Measurements from ENCODE around the gene PLXNC1.
A peak's percentile ranks its signal among the peaks of the same experiment; 100 is the strongest.

The PLXNC1 gene

DNA sequence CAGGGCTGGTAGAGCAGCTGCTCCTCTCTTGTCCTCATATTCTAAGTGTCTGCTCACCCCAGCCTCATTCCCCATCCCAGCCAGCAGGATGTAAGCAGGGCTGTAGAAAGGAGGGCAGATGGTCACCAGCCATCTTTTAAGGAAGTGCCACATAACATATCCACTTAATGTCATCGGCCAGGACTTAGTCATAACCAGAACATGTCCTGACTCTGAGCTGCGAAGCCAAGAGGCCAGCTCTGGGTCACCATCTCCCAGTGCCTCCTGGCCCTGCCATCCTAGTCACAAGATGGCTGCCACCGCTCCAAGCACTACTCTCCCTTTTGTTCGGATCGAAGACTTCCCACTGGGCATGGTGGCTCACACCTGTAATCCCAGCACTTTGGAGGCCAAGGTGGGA is 123.9 kb downstream of the PLXNC1 start:
- no peak overlapping the region for H3K27ac ChIP-seq (replicated peaks)
- no peaks in the 10 kb centered on the region for H3K27me3 ChIP-seq (ENCODE audit: insufficient read depth, poor library complexity, severe bottlenecking)
- no peak overlapping the region for H3K4me3 ChIP-seq (replicated peaks; ENCODE audit: insufficient read depth, low read length)
- no peak for DNase-seq (ENCODE audit: low read depth in 1 of 2, low spot score in 1 of 2)
- TF ChIP-seq GABPA (IDR thresholded peaks at IDR 0.05; ENCODE audit: low read depth), result no peak
- TF ChIP-seq CTCF (IDR thresholded peaks at IDR 0.05; ENCODE audit: insufficient read depth, low read length), result no peak
- TF ChIP-seq SPI1 (IDR thresholded peaks at IDR 0.05; ENCODE audit: borderline replicate concordance, low read depth), result peak; percentile 49; the same call in 1 of the 2 replicates
- no peak for TF ChIP-seq REST (IDR thresholded peaks at IDR 0.05; ENCODE audit: insufficient replicate concordance, low read depth)

DNA sequence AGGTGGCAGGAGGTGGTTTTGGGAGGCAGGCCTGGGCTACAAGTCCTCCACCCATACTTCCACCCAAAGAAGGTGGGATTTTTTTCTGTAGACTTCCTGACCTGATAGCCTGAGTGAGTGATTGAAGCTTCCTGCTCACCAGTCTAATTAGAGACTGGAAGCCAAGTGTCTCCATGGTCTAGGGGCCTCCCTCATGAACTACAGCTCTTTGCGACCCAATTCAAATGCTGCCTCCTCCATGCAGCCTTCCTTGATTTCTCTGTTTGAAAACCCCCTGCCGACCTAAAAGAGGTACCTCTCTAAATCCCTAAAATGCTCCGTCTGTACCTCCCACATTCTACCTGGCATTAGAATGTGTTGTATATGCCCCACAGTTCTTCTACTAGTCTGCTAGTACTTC is 124.9 kb downstream of the PLXNC1 start:
- TF ChIP-seq POLR2AphosphoS5 (IDR thresholded peaks at IDR 0.05; ENCODE audit: low read depth) (no peak), CTCF (IDR thresholded peaks at IDR 0.05; ENCODE audit: insufficient read depth, low read length) (no peak), REST (IDR thresholded peaks at IDR 0.05; ENCODE audit: insufficient replicate concordance, low read depth) (no peak), GABPA (IDR thresholded peaks at IDR 0.05; ENCODE audit: low read depth) (no peak), SPI1 (IDR thresholded peaks at IDR 0.05; ENCODE audit: borderline replicate concordance, low read depth) (no peak)
- H3K27me3 ChIP-seq (ENCODE audit: insufficient read depth, poor library complexity, severe bottlenecking), result no peaks in the 10 kb centered on the region

GRCh38 chr12:94276725-94277124 is 128.3 kb downstream of the PLXNC1 start:
- TF ChIP-seq SPI1 (IDR thresholded peaks at IDR 0.05; ENCODE audit: borderline replicate concordance, low read depth) (no peak), POLR2AphosphoS5 (IDR thresholded peaks at IDR 0.05; ENCODE audit: low read depth) (no peak), CTCF (IDR thresholded peaks at IDR 0.05; ENCODE audit: insufficient read depth, low read length) (no peak)
- no peak for DNase-seq (ENCODE audit: low read depth in 1 of 2, low spot score in 1 of 2)
- H3K4me3 ChIP-seq (replicated peaks; ENCODE audit: insufficient read depth, low read length), result no peak overlapping the region

More for the DNA sequence above, 124.9 kb downstream of the PLXNC1 start:
- Histone ChIP-seq H3K4me3 (replicated peaks; ENCODE audit: insufficient read depth, low read length) (no peak overlapping the region), H3K27ac (replicated peaks) (no peak overlapping the region)
- no peak for DNase-seq (ENCODE audit: low read depth in 1 of 2, low spot score in 1 of 2)

GRCh38 chr12:94277426-94278000 is 129.1 kb downstream of the PLXNC1 start:
- H3K27me3 ChIP-seq (ENCODE audit: insufficient read depth, poor library complexity, severe bottlenecking), result no peaks in the 10 kb centered on the region
- no peak overlapping the region for H3K27ac ChIP-seq (replicated peaks)
- no peak overlapping the region for H3K4me3 ChIP-seq (replicated peaks; ENCODE audit: insufficient read depth, low read length)
- no peak for DNase-seq (ENCODE audit: low read depth in 1 of 2, low spot score in 1 of 2)
- TF ChIP-seq GABPA (IDR thresholded peaks at IDR 0.05; ENCODE audit: low read depth) (no peak), CTCF (IDR thresholded peaks at IDR 0.05; ENCODE audit: insufficient read depth, low read length) (no peak), SPI1 (IDR thresholded peaks at IDR 0.05; ENCODE audit: borderline replicate concordance, low read depth) (no peak), POLR2AphosphoS5 (IDR thresholded peaks at IDR 0.05; ENCODE audit: low read depth) (no peak), REST (IDR thresholded peaks at IDR 0.05; ENCODE audit: insufficient replicate concordance, low read depth) (no peak)

More at GRCh38 chr12:94276725-94277124, 128.3 kb downstream of the PLXNC1 start:
- Histone ChIP-seq H3K27me3 (ENCODE audit: insufficient read depth, poor library complexity, severe bottlenecking) (no peaks in the 10 kb centered on the region), H3K27ac (replicated peaks) (no peak overlapping the region)

Measured in HL-60 (cell line).